HG03060 (cell line): ENCODE data around the gene PRRT4.

Experiments used
- ATAC-seq: cut with Tn5 transposase; IDR thresholded peaks from one replicate; pipeline ENCODE4 v1.9.1; 2021; ENCODE audit warnings: low read depth, moderate number of reproducible peaks; ENCODE audit not compliant: unreplicated experiment

The PRRT4 gene

GRCh38 chr7:128379900-128380479 lies 18.5 kb upstream of the PRRT4 start:
- ATAC-seq: no peak

GRCh38 chr7:128378637-128379036 lies 17.1 kb upstream of the PRRT4 start:
- ATAC-seq: no peak

- ATAC-seq: no peak
Observed at GRCh38 chr7:128376077-128376476, 14.6 kb upstream of the PRRT4 start.

GRCh38 chr7:128374041-128374440 lies 12.6 kb upstream of the PRRT4 start:
- no peak for ATAC-seq

GRCh38 chr7:128373606-128374005 lies 12.1 kb upstream of the PRRT4 start:
- ATAC-seq: no peak

GRCh38 chr7:128370491-128370890 lies 9.0 kb upstream of the PRRT4 start:
- ATAC-seq: no peak

GRCh38 chr7:128366986-128367385 lies 5.5 kb upstream of the PRRT4 start:
- ATAC-seq: no peak

GRCh38 chr7:128366300-128366699 lies 4.8 kb upstream of the PRRT4 start:
- ATAC-seq: no peak

GRCh38 chr7:128365432-128365831 lies 3.9 kb upstream of the PRRT4 start:
- ATAC-seq: no peak

- no peak for ATAC-seq
Observed at GRCh38 chr7:128364166-128364870, 2.8 kb upstream of the PRRT4 start.

GRCh38 chr7:128363261-128363721 lies 1.8 kb upstream of the PRRT4 start:
- ATAC-seq: no peak

- no peak for ATAC-seq
Observed at GRCh38 chr7:128362670-128363069, 1.2 kb upstream of the PRRT4 start.

- no peak for ATAC-seq
Observed at GRCh38 chr7:128360359-128360678, 1.2 kb downstream of the PRRT4 start.

GRCh38 chr7:128359939-128360338 lies 1.6 kb downstream of the PRRT4 start:
- no peak for ATAC-seq

- ATAC-seq: no peak
Observed at GRCh38 chr7:128359336-128359735, 2.2 kb downstream of the PRRT4 start.

- ATAC-seq: no peak
Observed at GRCh38 chr7:128358233-128358632, 3.3 kb downstream of the PRRT4 start.

GRCh38 chr7:128357217-128357613 lies 4.3 kb downstream of the PRRT4 start:
- no peak for ATAC-seq

GRCh38 chr7:128356546-128357216 lies 4.8 kb downstream of the PRRT4 start:
- ATAC-seq: no peak

GRCh38 chr7:128353610-128354009 lies 7.9 kb downstream of the PRRT4 start:
- no peak for ATAC-seq

GRCh38 chr7:128353189-128353588 lies 8.3 kb downstream of the PRRT4 start:
- no peak for ATAC-seq

GRCh38 chr7:128352636-128353035 lies 8.9 kb downstream of the PRRT4 start:
- ATAC-seq: no peak

GRCh38 chr7:128352153-128352537 lies 9.3 kb downstream of the PRRT4 start:
- ATAC-seq: no peak
